ENCODE measurements around the gene DCTN2. TPM values are rescaled to one million over a fixed set of nuclear protein-coding genes. Genes with fewer than 3 reads are reported as not detected.
"Not testable (repeated sequence)": the region's sequence is repeated elsewhere in the genome, so short reads cannot be mapped to it uniquely, and the experiment has no call there.

Gene DCTN2
- total RNA-seq, 2 donors from 2014 or later, result 101 to 153 TPM

DNA sequence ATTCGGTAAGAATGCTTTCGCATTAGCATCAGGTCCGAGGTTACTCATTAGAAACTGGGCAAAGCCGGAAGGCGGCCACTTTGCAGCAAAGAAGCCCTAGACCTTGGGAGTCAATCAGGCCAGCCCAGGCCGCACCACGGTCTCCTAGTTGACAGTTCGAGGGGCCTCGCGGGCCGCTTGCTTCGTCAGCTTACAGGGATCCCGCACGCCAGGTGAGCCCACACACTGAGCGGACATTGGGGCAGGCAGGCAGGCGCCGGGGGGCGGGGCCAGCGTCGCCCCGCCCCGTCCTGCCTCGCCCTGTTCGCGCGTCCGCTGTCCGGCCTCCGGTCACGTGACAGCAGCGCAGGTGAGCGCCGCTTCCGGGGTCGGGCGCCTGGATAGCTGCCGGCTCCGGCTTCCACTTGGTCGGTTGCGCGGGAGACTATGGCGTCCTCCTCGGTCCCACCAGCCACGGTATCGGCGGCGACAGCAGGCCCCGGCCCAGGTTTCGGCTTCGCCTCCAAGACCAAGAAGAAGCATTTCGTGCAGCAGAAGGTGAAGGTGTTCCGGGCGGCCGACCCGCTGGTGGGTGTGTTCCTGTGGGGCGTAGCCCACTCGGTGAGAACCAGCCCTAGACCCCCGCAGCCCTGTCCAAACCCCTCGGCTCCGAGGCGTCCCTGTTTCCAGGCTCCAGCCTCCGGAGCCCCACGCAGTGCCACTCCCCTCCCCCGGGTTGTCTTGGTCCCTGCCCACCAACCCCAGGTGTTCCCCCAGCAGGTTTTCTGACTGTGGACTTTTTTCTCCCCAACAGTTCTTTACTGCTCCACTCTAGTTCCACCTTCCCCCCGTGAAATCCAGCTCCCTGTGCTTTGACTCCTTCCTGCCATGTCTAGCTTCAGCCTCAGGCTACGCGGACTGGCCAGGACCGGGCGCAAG is 44.1 kb upstream of the DCTN2 start, which contains the start of gene PIP4K2C:
Gene PIP4K2C (plus strand): TSS at position 329 of the 918 bp plus-strand sequence. CDS start 98 bp downstream, at position 427.
- peak; percentile 76 for ATAC-seq (ENCODE audit: insufficient number of reproducible peaks, low FRiP score, low read depth)

DNA sequence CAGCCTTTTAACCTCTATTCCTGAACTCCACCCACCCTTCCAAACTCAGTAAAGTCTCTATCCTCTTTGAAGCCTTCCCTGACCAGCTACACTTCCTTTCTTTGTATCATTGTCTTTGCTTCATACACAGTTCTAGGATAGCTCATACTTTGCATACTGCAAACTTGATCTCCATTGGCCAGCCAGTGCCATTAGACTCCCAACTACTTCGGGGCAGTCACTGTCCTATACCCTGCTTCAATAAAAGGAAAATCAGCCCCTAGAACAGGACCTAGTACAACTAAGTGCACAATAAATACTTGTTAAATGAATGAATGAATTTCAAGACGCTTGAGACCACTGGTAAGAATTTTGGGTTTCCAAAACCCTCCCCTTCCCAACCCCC is 43.5 kb upstream of the DCTN2 start:
- DNase-seq (ENCODE audit: low spot score), result no peak
- Histone ChIP-seq H3K9me3 (no peaks in the 10 kb centered on the region), H3K36me3 (no peaks in the 10 kb centered on the region), H3K27me3 (replicated peaks; ENCODE audit: insufficient read depth) (no peaks in the 10 kb centered on the region), H3K4me3 (peak overlapping the region; percentile 81), H3K27ac (peak overlapping the region; percentile 70 to 76), H3K4me1 (ENCODE audit: control insufficient read depth in 1 of 2, low read depth in 2 of 2) (peaks cover 6 to 30% of the 10 kb centered on the region in 2 donors)
- ATAC-seq (ENCODE audit: insufficient number of reproducible peaks, low FRiP score, low read depth), result no peak
- TF ChIP-seq, protein P1, sequence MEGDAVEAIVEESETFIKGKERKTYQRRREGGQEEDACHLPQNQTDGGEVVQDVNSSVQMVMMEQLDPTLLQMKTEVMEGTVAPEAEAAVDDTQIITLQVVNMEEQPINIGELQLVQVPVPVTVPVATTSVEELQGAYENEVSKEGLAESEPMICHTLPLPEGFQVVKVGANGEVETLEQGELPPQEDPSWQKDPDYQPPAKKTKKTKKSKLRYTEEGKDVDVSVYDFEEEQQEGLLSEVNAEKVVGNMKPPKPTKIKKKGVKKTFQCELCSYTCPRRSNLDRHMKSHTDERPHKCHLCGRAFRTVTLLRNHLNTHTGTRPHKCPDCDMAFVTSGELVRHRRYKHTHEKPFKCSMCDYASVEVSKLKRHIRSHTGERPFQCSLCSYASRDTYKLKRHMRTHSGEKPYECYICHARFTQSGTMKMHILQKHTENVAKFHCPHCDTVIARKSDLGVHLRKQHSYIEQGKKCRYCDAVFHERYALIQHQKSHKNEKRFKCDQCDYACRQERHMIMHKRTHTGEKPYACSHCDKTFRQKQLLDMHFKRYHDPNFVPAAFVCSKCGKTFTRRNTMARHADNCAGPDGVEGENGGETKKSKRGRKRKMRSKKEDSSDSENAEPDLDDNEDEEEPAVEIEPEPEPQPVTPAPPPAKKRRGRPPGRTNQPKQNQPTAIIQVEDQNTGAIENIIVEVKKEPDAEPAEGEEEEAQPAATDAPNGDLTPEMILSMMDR (IDR thresholded peaks at IDR 0.05), result no peak

More for the DNA sequence above, 44.1 kb upstream of the DCTN2 start, which contains the start of gene PIP4K2C:
- peak within 1 kb of the TSS; percentile 81 for H3K4me3 ChIP-seq
- no peak for DNase-seq (ENCODE audit: low spot score)
- H3K4me1 ChIP-seq (ENCODE audit: control insufficient read depth in 1 of 2, low read depth in 2 of 2), result peaks cover 6 to 30% of the 10 kb centered on the region in 2 donors
- no peaks in the 10 kb centered on the region for H3K9me3 ChIP-seq
- peaks cover 5% of the 10 kb centered on the region for H3K36me3 ChIP-seq
- TF ChIP-seq, protein P1 (IDR thresholded peaks at IDR 0.05), result no peak
- peak within 1 kb of the TSS; percentile 70 to 76 for H3K27ac ChIP-seq
- H3K27me3 ChIP-seq (replicated peaks; ENCODE audit: insufficient read depth), result no peaks in the 10 kb centered on the region

DNA sequence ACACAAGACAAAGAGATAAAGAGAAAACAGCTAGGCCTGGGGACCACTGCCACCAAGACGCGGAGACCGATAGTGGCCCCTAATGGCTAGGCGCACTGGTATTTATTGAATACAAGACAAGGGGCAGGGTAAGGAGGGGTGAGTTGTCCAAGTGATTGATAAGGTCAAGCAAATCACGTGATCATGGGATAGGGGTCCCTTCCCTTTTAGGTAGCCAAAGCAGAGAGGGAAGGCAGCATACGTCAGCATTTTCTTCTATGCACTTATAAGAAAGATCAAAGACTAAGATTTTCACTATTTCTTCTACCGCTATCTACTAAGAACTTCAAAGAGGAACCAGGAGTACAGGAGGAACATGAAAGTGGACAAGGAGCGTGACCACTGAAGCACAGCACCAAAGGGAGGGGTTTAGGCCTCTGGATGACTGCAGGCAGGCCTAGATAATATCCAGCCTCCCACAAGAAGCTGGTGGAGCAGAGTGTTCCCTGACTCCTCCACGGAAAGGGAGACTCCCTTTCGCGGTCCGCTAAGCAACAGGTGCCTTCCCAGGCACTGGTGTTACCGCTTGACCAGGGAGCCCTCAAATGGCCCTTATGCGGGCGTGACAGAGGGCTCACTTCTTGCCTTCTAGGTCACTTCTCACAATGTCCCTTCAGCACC is 42.1 kb upstream of the DCTN2 start:
- H3K27me3 ChIP-seq (replicated peaks; ENCODE audit: insufficient read depth); H3K36me3 ChIP-seq; H3K27ac ChIP-seq; DNase-seq (ENCODE audit: low spot score); H3K4me3 ChIP-seq; ATAC-seq (ENCODE audit: insufficient number of reproducible peaks, low FRiP score, low read depth); H3K9me3 ChIP-seq: not testable (repeated sequence)
- peaks cover 6 to 30% of the 10 kb centered on the region in 2 donors for H3K4me1 ChIP-seq (ENCODE audit: control insufficient read depth in 1 of 2, low read depth in 2 of 2)

DNA sequence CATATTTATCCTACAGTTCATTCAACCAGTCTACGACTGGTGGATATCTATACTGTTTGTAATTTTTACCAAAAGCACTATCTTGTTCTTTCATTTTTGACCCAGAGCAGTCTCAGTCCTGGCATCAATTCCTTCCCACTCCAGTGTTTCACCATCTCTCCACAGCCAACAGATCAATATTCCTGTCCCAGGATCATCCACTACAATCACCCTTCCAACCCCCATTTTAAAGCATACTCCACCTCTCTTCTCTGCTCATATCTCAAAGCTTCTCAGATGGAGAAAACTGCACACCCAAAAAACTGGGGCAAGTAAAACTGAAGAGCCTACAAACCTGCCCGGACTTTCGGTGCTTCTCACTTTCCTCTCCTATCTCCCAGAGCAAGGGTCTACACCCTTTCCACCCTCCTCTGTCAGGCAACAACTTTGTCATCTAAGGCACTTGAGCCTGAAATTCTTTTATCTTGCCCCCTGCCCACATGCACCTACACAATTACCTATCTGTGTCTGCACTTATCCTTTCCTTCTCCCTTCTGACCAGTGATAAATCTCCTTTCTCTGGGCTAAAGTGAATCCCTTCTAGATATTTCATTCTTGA is 39.9 kb upstream of the DCTN2 start:
- H3K9me3 ChIP-seq, result no peaks in the 10 kb centered on the region
- no peak overlapping the region for H3K27ac ChIP-seq
- TF ChIP-seq, protein P1 (IDR thresholded peaks at IDR 0.05), result no peak
- no peaks in the 10 kb centered on the region for H3K36me3 ChIP-seq
- no peak for DNase-seq (ENCODE audit: low spot score)
- H3K4me1 ChIP-seq (ENCODE audit: control insufficient read depth in 1 of 2, low read depth in 2 of 2), result peaks cover 4 to 12% of the 10 kb centered on the region in 2 donors
- no peak for ATAC-seq (ENCODE audit: insufficient number of reproducible peaks, low FRiP score, low read depth)
- H3K4me3 ChIP-seq, result no peak overlapping the region
- H3K27me3 ChIP-seq (replicated peaks; ENCODE audit: insufficient read depth), result no peaks in the 10 kb centered on the region

DNA sequence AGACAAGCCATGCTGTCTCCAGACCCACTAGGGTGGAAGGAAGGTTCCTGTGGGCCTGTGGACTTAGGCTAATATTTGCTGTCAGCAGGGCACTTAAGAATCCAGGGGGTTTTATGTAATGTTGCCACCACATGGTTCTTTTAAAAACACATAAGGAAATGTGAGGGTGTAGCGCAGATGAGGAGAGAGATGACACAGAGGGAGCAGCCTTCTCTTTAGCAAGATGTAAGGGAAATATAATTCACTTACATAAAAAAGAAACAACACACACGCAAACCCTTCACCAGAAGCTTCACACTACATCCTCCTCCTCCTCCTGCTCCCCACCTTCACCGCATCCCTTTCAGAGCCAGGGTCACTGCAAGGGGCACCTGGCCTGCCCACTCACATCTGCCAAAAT is 39.1 kb upstream of the DCTN2 start:
- no peaks in the 10 kb centered on the region for H3K27me3 ChIP-seq (replicated peaks; ENCODE audit: insufficient read depth)
- ATAC-seq (ENCODE audit: insufficient number of reproducible peaks, low FRiP score, low read depth), result no peak

More for the DNA sequence above, 39.1 kb upstream of the DCTN2 start:
- Histone ChIP-seq H3K9me3 (no peaks in the 10 kb centered on the region), H3K4me3 (no peak overlapping the region), H3K4me1 (ENCODE audit: control insufficient read depth in 1 of 2, low read depth in 2 of 2) (peaks cover 3 to 7% of the 10 kb centered on the region in 2 donors), H3K27ac (no peak overlapping the region), H3K36me3 (no peaks in the 10 kb centered on the region)
- DNase-seq (ENCODE audit: low spot score), result no peak
- TF ChIP-seq, protein P1 (IDR thresholded peaks at IDR 0.05), result no peak

Data from thoracic aorta (tissue), 2 donors.